Islet precursor cell (in vitro differentiated cells): ENCODE results near the gene NDRG4.

Experiments used
- DNase-seq: peaks from one replicate; pipeline ENCODE4 v3.0.0-alpha.2; 2018

NDRG4 gene

GRCh38 chr16:58497468-58497867, 2.5 kb upstream of the NDRG4 start:
- no peak for DNase-seq

- no peak for DNase-seq
Measured at GRCh38 chr16:58497935-58498334, 2.0 kb upstream of the NDRG4 start.

GRCh38 chr16:58498341-58499091, 1.4 kb upstream of the NDRG4 start:
- no peak for DNase-seq

GRCh38 chr16:58499092-58499511, 841 bp upstream of the NDRG4 start:
- no peak for DNase-seq

- DNase-seq = peak; percentile 77
Measured at GRCh38 chr16:58500430-58501241, 693 bp downstream of the NDRG4 start.

- peak; percentile 91 for DNase-seq
Measured at GRCh38 chr16:58501242-58502131, 1.5 kb downstream of the NDRG4 start.

- peak; percentile 45 for DNase-seq
Measured at GRCh38 chr16:58502217-58502921, 2.4 kb downstream of the NDRG4 start.

GRCh38 chr16:58503166-58503862, 3.4 kb downstream of the NDRG4 start:
- peak; percentile 49 for DNase-seq

- DNase-seq = peak; percentile 42
Measured at GRCh38 chr16:58503863-58504688, 4.1 kb downstream of the NDRG4 start.

- DNase-seq = peak; percentile 34
Measured at GRCh38 chr16:58506241-58507194, 6.6 kb downstream of the NDRG4 start.

- no peak for DNase-seq
Measured at GRCh38 chr16:58507195-58507962, 7.4 kb downstream of the NDRG4 start.

GRCh38 chr16:58507963-58508670, 8.2 kb downstream of the NDRG4 start:
- peak; percentile 52 for DNase-seq

GRCh38 chr16:58508671-58509251, 8.8 kb downstream of the NDRG4 start:
- peak; percentile 49 for DNase-seq

- DNase-seq = peak; percentile 41
Measured at GRCh38 chr16:58509256-58510096, 9.5 kb downstream of the NDRG4 start.

- DNase-seq = peak; percentile 51
Measured at GRCh38 chr16:58510097-58510775, 10.3 kb downstream of the NDRG4 start.
